Measurements from ENCODE around the gene GTF2E1.
"Not testable (repeated sequence)": the region's sequence is repeated elsewhere in the genome, so short reads cannot be mapped to it uniquely, and the experiment has no call there.

The GTF2E1 gene

DNA sequence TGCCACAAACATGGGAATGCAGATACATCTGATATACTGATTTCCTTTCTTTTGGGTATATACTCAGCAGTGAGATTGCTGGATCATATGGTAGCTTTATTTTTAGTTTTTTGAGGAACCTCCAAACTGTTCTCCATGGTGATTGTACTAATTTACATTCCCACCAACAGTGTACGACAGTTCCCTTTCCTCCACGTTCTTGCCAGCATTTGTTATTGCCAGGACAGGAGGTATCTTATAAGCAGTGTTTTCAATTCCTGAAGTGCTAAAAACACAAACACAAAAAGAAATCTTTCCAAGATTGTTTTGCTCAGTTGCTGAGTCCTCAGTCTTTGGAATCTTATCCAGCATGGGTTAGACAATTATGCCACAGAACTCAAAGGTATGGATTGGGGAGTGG lies 13.5 kb downstream of the GTF2E1 start:
- no peak overlapping the region for H3K27ac ChIP-seq (ENCODE audit: low read depth, low read length)
- 100% methylated on average over 2 of the region's 2 CpGs for WGBS
- no peak overlapping the region for H3K4me3 ChIP-seq (ENCODE audit: low read length)
- no peak overlapping the region for H3K9ac ChIP-seq (ENCODE audit: low read depth, low read length)
- H3K9me3 ChIP-seq (ENCODE audit: insufficient read depth, low read depth, low read length) = no peaks in the 10 kb centered on the region
- no peaks in the 10 kb centered on the region for H3K4me1 ChIP-seq (ENCODE audit: insufficient read depth, low read length)
- no peaks in the 10 kb centered on the region for H3K27me3 ChIP-seq (ENCODE audit: insufficient read depth, low read length)
- H3K36me3 ChIP-seq (ENCODE audit: insufficient read depth, low read length) = peaks cover 46% of the 10 kb centered on the region

DNA sequence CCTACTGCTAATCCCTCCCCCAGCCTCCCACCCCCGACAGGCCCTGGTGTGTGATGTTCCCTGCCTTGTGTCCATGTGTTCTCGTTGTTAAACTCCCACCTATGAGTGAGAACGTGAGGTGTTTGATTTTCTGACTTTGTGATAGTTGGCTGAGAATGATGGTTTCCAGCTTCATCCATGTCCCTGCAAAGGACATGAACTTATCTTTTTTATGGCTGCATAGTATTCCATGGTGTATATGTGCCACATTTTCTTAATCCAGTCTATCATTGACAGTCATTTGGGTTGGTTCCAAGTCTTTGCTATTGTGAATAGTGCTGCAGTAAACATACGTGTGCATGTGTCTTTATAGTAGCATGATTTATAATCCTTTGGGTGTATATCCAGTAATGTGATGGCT lies 16.0 kb downstream of the GTF2E1 start:
- not testable (repeated sequence) for H3K4me1 ChIP-seq (ENCODE audit: insufficient read depth, low read length); H3K4me3 ChIP-seq (ENCODE audit: low read length); H3K27ac ChIP-seq (ENCODE audit: low read depth, low read length); H3K9ac ChIP-seq (ENCODE audit: low read depth, low read length); H3K27me3 ChIP-seq (ENCODE audit: insufficient read depth, low read length); H3K9me3 ChIP-seq (ENCODE audit: insufficient read depth, low read depth, low read length)
- WGBS = 84% methylated on average over 4 of the region's 4 CpGs
- peaks cover 30% of the 10 kb centered on the region for H3K36me3 ChIP-seq (ENCODE audit: insufficient read depth, low read length)

DNA sequence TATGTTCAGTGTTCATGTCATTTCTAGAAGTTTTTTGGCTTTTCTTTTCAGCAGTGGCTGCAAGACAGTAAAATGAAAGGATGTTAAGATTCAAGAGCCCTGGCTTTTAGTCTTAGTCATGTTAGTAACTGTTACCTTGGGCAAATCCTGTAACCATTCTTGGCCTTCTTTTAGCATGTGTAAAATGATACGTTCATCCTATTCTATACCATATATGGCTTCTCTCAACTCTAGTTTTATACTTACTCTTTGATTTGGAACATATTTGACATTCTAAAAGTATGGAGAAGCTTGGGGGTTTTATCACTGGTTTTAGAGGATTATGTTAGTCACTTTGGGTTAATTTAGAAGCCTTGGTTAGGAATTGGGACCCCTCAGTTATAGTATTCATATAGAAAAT lies 20.1 kb downstream of the GTF2E1 start:
- Histone ChIP-seq H3K9ac (ENCODE audit: low read depth, low read length) (no peak overlapping the region), H3K4me1 (ENCODE audit: insufficient read depth, low read length) (peaks cover 17% of the 10 kb centered on the region), H3K9me3 (ENCODE audit: insufficient read depth, low read depth, low read length) (no peaks in the 10 kb centered on the region), H3K27me3 (ENCODE audit: insufficient read depth, low read length) (no peaks in the 10 kb centered on the region), H3K36me3 (ENCODE audit: insufficient read depth, low read length) (peaks cover 5% of the 10 kb centered on the region; the same call in 1 of the 2 replicates), H3K4me3 (ENCODE audit: low read length) (no peak overlapping the region), H3K27ac (ENCODE audit: low read depth, low read length) (no peak overlapping the region)
- 80% methylated on average over 1 of the region's 1 CpG for WGBS

DNA sequence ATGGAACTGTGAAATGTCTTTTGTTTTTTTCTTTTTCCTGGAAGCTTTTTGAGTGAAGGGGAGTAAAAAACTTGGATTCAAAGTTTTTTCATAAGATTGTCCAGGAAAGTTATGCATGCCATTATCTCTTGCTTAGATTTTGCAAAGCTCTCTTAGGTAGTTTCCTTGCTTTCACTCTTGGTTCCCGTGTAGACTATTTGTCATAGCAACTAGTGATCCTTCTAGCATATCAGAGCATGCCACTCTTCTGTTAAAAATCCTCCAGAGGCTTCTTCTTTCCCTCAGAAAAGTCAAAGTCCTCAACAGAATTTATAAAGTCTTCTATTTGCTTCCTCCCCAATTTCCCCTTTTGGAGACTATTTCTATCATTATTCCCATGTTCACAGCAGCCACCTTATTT lies 21.1 kb downstream of the GTF2E1 start:
- Histone ChIP-seq H3K9me3 (ENCODE audit: insufficient read depth, low read depth, low read length) (no peaks in the 10 kb centered on the region), H3K9ac (ENCODE audit: low read depth, low read length) (no peak overlapping the region), H3K27me3 (ENCODE audit: insufficient read depth, low read length) (no peaks in the 10 kb centered on the region), H3K27ac (ENCODE audit: low read depth, low read length) (no peak overlapping the region), H3K4me3 (ENCODE audit: low read length) (no peak overlapping the region), H3K36me3 (ENCODE audit: insufficient read depth, low read length) (no peaks in the 10 kb centered on the region), H3K4me1 (ENCODE audit: insufficient read depth, low read length) (peaks cover 17% of the 10 kb centered on the region)
- WGBS = 77% methylated on average over 1 of the region's 1 CpG

DNA sequence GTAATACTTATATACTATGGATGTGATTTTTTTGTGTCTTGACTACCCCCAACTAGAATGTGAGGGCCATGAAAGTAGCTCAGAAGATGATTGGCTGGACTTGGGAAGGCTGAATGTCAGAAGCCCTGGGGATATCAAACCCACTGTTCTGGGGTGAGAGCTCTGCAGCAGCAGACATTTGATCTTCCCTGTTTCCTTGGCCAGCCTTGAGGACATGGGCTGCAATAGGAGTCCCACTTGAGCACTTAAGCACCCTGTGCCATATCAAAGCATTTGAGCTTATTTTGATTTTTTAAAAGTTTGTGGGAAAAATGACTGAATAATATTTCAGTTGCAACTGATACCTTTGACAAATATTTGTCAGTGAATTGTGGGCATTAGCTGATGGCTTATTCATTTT lies 21.7 kb downstream of the GTF2E1 start:
- H3K27me3 ChIP-seq (ENCODE audit: insufficient read depth, low read length) = no peaks in the 10 kb centered on the region
- H3K4me3 ChIP-seq (ENCODE audit: low read length) = no peak overlapping the region
- H3K9ac ChIP-seq (ENCODE audit: low read depth, low read length) = no peak overlapping the region
- H3K9me3 ChIP-seq (ENCODE audit: insufficient read depth, low read depth, low read length) = no peaks in the 10 kb centered on the region
- no peak overlapping the region for H3K27ac ChIP-seq (ENCODE audit: low read depth, low read length)
- H3K4me1 ChIP-seq (ENCODE audit: insufficient read depth, low read length) = peaks cover 17% of the 10 kb centered on the region
- H3K36me3 ChIP-seq (ENCODE audit: insufficient read depth, low read length) = no peaks in the 10 kb centered on the region

DNA sequence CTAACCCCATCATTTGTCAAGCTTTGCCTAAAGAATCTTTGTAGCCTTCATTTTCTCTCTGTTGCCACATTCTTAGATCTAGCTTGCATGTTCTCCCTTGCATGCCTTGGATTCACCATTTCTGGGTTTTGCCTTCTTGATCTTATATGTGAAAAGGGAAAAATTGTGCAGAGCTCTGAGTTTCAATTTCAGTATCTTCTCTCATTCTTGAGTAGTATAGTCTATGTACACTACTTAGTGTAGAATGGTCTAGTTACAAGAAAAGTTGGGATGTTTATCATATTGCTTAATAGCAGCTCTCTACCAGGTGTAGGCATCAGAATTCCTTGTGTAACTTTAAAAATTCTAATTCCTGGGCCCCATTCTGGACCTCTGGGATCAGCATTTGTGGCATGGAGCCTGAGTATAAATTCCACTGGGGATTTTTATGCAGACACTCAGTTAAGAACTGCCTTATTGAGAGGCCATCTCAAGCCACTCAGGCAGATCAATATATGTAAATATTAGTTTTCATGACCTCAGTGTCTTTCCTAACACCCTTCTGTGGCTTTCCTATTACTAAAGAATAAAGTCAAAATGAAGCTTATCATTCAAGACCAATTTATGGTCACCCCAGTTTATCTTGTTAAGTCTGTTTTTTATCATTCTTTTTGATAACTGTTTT lies 23.4 kb downstream of the GTF2E1 start:
- H3K9me3 ChIP-seq (ENCODE audit: insufficient read depth, low read depth, low read length) = no peaks in the 10 kb centered on the region
- H3K9ac ChIP-seq (ENCODE audit: low read depth, low read length) = no peak overlapping the region
- H3K27ac ChIP-seq (ENCODE audit: low read depth, low read length) = no peak overlapping the region
- no peaks in the 10 kb centered on the region for H3K27me3 ChIP-seq (ENCODE audit: insufficient read depth, low read length)
- H3K4me1 ChIP-seq (ENCODE audit: insufficient read depth, low read length) = peaks cover 17% of the 10 kb centered on the region
- H3K36me3 ChIP-seq (ENCODE audit: insufficient read depth, low read length) = peaks cover 5% of the 10 kb centered on the region
- H3K4me3 ChIP-seq (ENCODE audit: low read length) = no peak overlapping the region

DNA sequence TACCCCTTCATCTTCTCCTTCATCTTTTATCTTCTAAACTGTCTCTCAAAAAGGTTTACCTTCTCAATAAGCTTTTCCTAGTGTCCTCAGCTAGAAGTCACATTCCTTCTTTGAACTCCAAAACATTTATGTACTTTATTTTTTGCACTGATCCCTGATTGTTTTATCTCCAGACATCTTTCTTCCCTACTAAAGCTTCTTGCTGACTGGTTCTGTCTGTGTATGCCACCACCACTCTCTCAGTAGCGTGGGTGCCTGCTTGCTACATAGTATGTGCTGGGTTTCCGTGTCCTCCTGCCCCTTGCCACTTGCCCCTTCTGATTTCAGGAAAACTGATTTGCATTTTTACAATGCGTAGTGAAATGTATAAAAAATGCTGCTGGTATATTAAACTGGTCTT lies 24.0 kb downstream of the GTF2E1 start:
- H3K9ac ChIP-seq (ENCODE audit: low read depth, low read length) = no peak overlapping the region
- H3K36me3 ChIP-seq (ENCODE audit: insufficient read depth, low read length) = peaks cover 11% of the 10 kb centered on the region
- H3K4me3 ChIP-seq (ENCODE audit: low read length) = no peak overlapping the region
- no peaks in the 10 kb centered on the region for H3K9me3 ChIP-seq (ENCODE audit: insufficient read depth, low read depth, low read length)
- WGBS = 74% methylated on average over 3 of the region's 3 CpGs
- H3K4me1 ChIP-seq (ENCODE audit: insufficient read depth, low read length) = peaks cover 22% of the 10 kb centered on the region
- H3K27ac ChIP-seq (ENCODE audit: low read depth, low read length) = no peak overlapping the region
- no peaks in the 10 kb centered on the region for H3K27me3 ChIP-seq (ENCODE audit: insufficient read depth, low read length)

DNA sequence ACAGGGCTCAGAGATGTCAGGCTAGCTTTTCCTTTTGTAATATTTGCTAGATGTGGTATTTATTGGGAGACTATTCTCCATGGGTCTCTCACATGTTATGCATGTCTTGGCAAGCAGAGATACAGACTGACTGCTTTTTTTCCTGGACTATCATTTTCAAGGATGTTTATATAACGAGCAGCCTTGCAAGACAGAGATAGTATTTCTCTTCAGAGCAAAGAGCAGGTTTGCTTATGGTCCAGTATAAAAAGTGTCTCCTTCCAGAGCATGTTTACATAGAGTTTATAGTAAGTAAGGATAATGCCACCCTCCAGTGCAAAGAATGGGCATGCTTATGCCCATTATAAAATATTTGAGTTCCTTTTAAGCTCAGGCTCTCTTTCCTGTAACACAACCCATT lies 24.6 kb downstream of the GTF2E1 start:
- 97% methylated on average over 1 of the region's 1 CpG for WGBS
- Histone ChIP-seq H3K9ac (ENCODE audit: low read depth, low read length) (no peak overlapping the region), H3K4me3 (ENCODE audit: low read length) (no peak overlapping the region), H3K36me3 (ENCODE audit: insufficient read depth, low read length) (peaks cover 16% of the 10 kb centered on the region), H3K27ac (ENCODE audit: low read depth, low read length) (no peak overlapping the region), H3K27me3 (ENCODE audit: insufficient read depth, low read length) (no peaks in the 10 kb centered on the region), H3K9me3 (ENCODE audit: insufficient read depth, low read depth, low read length) (no peaks in the 10 kb centered on the region), H3K4me1 (ENCODE audit: insufficient read depth, low read length) (peaks cover 28% of the 10 kb centered on the region)

DNA sequence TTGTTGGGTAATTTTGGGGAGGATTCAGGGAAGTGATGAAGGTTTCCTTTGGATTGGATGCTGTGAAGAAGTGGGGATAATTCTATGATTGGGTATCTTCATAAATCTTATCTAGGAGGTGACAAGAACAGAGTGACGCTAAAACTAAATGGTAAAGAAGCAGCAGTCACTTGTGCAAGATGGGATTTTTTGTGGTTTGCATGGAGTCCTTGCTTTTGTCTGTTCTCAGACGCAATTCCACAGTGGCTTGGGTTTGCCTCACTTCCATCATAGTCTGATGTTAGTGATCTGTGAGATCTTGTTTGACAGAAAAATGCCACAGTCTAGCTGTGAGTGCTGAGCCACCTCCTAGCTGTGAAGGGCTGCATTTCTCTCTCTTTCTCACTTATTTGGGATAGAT lies 26.9 kb downstream of the GTF2E1 start:
- Histone ChIP-seq H3K36me3 (ENCODE audit: insufficient read depth, low read length) (peaks cover 25% of the 10 kb centered on the region), H3K4me1 (ENCODE audit: insufficient read depth, low read length) (peaks cover 19% of the 10 kb centered on the region), H3K9ac (ENCODE audit: low read depth, low read length) (no peak overlapping the region), H3K4me3 (ENCODE audit: low read length) (no peak overlapping the region), H3K9me3 (ENCODE audit: insufficient read depth, low read depth, low read length) (no peaks in the 10 kb centered on the region), H3K27me3 (ENCODE audit: insufficient read depth, low read length) (no peaks in the 10 kb centered on the region), H3K27ac (ENCODE audit: low read depth, low read length) (no peak overlapping the region)
- WGBS = 98% methylated on average over 2 of the region's 2 CpGs

DNA sequence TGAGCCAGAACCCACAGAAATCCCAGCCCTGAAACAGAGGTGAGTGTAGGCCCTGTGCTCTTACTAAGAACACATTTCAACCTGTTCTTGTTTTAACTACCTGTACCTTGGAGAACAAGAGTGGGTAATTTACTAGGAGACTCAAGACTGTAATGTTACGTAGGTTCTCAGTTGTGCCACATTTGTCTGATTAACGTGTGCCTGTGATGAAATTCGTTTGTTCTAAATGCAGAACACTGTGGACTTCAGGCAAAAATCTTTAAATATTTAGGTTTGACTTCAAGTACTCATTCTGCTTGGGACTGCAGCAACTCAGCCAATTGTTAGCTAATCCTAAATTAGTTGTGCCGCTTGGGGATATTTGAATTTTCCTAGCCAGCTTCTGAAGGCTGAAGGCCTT lies 28.3 kb downstream of the GTF2E1 start:
- Histone ChIP-seq H3K9me3 (ENCODE audit: insufficient read depth, low read depth, low read length) (no peaks in the 10 kb centered on the region), H3K9ac (ENCODE audit: low read depth, low read length) (no peak overlapping the region), H3K27ac (ENCODE audit: low read depth, low read length) (no peak overlapping the region), H3K4me3 (ENCODE audit: low read length) (no peak overlapping the region), H3K36me3 (ENCODE audit: insufficient read depth, low read length) (peaks cover 38% of the 10 kb centered on the region), H3K4me1 (ENCODE audit: insufficient read depth, low read length) (peaks cover 16% of the 10 kb centered on the region), H3K27me3 (ENCODE audit: insufficient read depth, low read length) (no peaks in the 10 kb centered on the region)
- WGBS = 91% methylated on average over 4 of the region's 4 CpGs

DNA sequence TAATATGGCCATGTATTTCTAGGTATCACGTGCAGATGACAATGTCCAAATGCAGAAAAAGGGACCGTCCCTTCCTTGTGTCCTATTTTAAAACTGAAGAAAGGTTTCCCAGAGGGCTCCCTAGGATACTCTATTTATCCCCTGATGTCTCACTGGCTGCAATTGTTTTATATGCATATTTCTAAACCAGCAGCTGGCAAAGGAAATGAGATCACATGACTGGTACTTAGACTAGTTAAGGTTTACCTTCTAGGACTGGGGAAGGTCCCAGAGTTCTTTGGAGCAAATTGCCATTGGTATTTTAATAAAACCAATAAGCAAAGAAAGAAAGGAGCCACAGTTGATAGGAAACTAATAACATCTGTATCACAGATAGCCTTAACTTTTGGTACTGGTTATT lies 29.5 kb downstream of the GTF2E1 start:
- H3K4me3 ChIP-seq (ENCODE audit: low read length) = no peak overlapping the region
- 58% methylated on average over 2 of the region's 2 CpGs for WGBS
- no peaks in the 10 kb centered on the region for H3K9me3 ChIP-seq (ENCODE audit: insufficient read depth, low read depth, low read length)
- no peaks in the 10 kb centered on the region for H3K27me3 ChIP-seq (ENCODE audit: insufficient read depth, low read length)
- peaks cover 50% of the 10 kb centered on the region for H3K36me3 ChIP-seq (ENCODE audit: insufficient read depth, low read length)
- H3K9ac ChIP-seq (ENCODE audit: low read depth, low read length) = no peak overlapping the region
- H3K4me1 ChIP-seq (ENCODE audit: insufficient read depth, low read length) = peaks cover 16% of the 10 kb centered on the region
- H3K27ac ChIP-seq (ENCODE audit: low read depth, low read length) = no peak overlapping the region

DNA sequence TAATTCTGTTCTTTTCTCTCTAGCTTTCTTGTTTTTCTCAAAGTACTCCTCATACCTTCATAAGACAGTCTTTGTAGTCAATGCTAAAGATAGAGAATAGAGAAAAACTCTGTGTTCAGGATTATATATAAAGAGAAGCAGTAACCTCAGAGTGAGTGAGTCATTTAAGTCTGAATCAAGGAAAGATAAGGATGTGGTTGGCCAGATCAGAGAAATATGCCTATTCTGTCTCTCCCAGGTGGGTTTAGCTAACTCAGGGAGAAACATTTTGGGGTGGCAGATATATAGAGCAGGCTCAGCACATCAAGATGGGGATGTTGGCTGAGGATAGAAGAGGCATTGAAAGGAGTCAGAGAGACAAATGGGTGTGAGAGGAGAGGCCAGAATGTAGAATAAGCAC lies 31.4 kb downstream of the GTF2E1 start:
- Histone ChIP-seq H3K9me3 (ENCODE audit: insufficient read depth, low read depth, low read length) (no peaks in the 10 kb centered on the region), H3K27ac (ENCODE audit: low read depth, low read length) (no peak overlapping the region), H3K36me3 (ENCODE audit: insufficient read depth, low read length) (peaks cover 58% of the 10 kb centered on the region), H3K4me1 (ENCODE audit: insufficient read depth, low read length) (peaks cover 16% of the 10 kb centered on the region), H3K4me3 (ENCODE audit: low read length) (no peak overlapping the region), H3K9ac (ENCODE audit: low read depth, low read length) (no peak overlapping the region), H3K27me3 (ENCODE audit: insufficient read depth, low read length) (no peaks in the 10 kb centered on the region)

Data from HUES64 (cell line).